ENCODE results near the gene PIAS4. TPM values are rescaled to one million over a fixed set of nuclear protein-coding genes. Genes with fewer than 3 reads are reported as not detected.
"Not testable (repeated sequence)": the region's sequence is repeated elsewhere in the genome, so short reads cannot be mapped to it uniquely, and the experiment has no call there.

PIAS4 gene
- total RNA-seq, 1 donor: 23.8 TPM

DNA sequence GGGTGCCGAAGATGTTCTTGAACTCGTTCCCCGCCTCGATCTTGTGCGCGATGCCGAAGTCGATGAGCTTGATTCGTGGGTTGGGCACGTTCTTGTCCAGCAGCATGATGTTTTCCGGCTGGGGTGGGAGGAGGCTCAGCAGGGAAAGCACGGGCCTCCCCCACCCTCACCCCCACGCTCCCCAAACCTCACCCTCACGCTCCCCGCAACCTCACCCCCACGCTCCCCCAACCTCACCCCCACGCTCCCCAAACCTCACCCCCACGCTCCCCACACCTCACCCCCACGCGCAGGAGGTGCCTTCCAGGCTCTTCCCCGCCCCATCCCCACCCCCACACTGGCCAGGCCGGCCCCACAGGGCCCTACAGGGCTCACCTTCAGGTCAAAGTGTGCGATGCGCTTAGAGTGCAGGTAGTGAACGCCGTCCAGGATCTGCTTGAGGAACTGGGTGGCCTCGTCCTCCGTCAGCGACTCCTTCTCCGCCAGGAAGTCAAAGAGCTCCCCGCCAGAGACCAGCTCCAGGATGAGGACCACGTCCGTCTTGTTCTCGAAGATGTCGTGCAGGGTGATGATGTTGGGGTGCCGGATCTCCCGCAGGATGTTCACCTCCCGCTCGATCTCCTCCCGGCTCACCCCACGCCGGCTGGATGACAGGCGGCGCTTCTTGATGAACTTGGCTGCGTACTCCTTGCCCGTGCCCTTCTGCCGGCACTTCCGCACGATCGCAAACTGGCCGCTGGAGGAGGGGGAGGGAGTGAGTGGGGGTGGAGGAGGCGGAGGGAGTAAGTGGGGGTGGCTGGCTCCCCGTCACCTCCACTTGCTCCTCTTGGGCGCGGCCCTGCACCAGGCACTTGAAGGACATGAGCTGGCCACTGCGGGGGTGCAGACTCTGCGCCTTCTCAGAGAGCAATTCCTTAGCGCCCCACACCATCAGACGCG is 43.0 kb upstream of the PIAS4 start:
- TF ChIP-seq, protein P1, sequence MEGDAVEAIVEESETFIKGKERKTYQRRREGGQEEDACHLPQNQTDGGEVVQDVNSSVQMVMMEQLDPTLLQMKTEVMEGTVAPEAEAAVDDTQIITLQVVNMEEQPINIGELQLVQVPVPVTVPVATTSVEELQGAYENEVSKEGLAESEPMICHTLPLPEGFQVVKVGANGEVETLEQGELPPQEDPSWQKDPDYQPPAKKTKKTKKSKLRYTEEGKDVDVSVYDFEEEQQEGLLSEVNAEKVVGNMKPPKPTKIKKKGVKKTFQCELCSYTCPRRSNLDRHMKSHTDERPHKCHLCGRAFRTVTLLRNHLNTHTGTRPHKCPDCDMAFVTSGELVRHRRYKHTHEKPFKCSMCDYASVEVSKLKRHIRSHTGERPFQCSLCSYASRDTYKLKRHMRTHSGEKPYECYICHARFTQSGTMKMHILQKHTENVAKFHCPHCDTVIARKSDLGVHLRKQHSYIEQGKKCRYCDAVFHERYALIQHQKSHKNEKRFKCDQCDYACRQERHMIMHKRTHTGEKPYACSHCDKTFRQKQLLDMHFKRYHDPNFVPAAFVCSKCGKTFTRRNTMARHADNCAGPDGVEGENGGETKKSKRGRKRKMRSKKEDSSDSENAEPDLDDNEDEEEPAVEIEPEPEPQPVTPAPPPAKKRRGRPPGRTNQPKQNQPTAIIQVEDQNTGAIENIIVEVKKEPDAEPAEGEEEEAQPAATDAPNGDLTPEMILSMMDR (IDR thresholded peaks at IDR 0.05; ENCODE audit: insufficient read depth, low read length): no peak
- DNase-seq (ENCODE audit: low read depth): no peak
- no peak overlapping the region for H3K4me3 ChIP-seq (ENCODE audit: low read depth, low read length)

DNA sequence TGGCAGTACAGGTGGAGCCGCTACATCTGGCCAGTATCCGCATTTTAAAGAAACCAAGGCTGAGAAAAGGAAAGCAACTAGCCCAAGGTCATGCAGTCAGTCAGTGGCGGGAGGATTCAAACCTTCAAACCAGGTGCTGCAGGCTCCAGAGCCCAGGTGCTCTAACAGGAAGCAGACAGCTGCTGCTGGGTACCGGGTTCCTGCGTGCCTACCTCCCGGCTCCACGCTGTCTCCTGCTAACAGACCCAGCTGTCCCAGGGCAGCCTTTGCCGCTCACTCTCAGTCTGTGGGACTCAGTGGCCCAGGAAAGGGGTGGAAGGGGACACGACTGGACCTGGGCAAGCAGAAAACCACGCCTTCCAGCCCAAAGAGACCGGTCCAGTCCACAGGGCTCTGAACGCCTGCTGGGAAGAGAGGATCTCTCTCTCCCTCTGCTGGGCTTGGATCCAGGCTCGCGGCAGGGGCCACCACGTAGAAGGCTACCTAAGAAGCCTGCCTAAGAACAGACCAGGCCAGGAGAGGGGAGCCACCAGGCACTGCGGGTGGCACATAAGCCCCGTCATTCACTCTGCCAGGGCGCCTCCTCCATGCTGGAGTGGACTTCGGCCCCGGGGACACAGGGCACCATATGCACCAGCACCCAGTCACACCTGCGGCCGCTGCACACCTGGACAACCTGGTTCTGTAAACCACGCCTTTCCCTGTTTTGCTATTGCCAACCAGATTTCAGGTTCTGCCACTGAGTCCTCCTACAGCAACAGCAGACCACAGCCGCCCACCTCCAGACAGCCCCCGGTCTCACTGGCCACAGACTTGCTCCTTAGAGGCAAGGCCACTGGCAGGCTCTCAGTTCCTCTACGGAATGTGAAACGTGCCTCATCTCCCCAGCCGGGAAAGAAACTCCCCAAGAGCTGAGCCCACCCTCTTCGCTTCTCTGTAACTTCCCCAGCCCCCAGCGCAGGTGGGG is 41.2 kb upstream of the PIAS4 start:
- DNase-seq (ENCODE audit: low read depth): no peak
- no peak overlapping the region for H3K4me3 ChIP-seq (ENCODE audit: low read depth, low read length)
- TF ChIP-seq, protein P1 (IDR thresholded peaks at IDR 0.05; ENCODE audit: insufficient read depth, low read length): no peak

DNA sequence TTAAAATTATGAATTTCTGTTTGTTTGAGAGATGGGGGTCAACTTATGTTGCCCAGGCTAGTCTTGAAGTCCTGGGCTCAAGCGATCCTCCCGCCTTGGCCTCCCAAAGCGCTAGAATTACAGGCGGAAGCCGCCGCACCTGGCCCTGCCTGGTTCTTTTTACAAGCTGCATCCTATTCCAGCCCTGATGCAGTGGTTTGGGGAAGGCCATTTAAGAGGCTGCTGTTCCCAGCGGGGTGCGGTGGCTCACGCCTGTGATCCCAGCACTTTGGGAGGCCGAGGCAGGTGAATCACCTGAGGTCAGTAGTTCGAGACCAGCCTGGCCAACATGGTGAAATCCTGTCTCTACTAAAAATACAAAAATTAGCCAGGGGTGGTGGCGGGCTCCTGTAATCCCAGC is 39.6 kb upstream of the PIAS4 start:
- not testable (repeated sequence) for H3K4me3 ChIP-seq (ENCODE audit: low read depth, low read length); DNase-seq (ENCODE audit: low read depth)

DNA sequence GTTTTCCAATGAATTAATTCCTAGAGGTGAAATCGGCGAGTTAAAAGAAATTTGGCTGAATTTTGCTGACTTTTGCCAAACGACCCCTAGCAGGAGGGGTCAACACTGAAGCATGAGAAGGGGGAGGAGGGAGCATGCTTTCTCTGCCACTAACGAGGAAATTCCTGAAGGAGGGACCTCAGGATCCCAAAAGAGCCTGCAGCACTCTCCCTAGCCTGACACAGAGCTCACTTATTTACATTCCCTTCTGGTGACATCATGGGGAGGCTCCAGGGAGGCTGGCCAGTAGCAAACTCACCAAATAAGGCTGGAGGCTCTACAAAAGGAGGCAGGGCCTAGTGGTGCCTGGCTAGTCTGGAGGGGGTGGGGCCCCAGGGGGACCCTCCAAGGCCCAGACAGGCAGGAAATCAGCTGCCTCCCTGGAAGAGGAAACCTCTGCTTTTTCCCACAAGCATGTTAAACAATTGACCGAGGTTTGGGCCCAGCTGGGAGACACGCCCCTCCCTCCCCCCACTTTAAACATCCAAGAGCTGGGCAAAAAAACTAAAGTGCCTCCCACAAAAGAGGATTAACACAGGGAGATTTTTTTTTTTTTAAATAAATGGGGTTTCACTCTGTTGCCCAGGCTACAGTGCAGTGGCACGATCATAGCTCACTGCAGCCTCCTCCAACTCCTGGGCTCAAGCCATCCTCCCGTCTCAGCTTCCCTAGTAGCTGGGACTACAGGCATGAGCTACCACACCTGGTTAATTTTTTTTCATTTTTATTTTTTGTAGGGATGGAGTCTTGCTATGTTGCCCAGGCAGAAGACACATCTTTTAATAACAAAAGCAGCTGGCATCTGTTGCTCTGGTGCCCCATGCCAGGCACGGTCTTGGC is 38.7 kb upstream of the PIAS4 start:
- peak overlapping the region; percentile 97 for H3K4me3 ChIP-seq (ENCODE audit: low read depth, low read length)
- TF ChIP-seq, protein P1 (IDR thresholded peaks at IDR 0.05; ENCODE audit: insufficient read depth, low read length): no peak
- peak; percentile 99 for DNase-seq (ENCODE audit: low read depth)

DNA sequence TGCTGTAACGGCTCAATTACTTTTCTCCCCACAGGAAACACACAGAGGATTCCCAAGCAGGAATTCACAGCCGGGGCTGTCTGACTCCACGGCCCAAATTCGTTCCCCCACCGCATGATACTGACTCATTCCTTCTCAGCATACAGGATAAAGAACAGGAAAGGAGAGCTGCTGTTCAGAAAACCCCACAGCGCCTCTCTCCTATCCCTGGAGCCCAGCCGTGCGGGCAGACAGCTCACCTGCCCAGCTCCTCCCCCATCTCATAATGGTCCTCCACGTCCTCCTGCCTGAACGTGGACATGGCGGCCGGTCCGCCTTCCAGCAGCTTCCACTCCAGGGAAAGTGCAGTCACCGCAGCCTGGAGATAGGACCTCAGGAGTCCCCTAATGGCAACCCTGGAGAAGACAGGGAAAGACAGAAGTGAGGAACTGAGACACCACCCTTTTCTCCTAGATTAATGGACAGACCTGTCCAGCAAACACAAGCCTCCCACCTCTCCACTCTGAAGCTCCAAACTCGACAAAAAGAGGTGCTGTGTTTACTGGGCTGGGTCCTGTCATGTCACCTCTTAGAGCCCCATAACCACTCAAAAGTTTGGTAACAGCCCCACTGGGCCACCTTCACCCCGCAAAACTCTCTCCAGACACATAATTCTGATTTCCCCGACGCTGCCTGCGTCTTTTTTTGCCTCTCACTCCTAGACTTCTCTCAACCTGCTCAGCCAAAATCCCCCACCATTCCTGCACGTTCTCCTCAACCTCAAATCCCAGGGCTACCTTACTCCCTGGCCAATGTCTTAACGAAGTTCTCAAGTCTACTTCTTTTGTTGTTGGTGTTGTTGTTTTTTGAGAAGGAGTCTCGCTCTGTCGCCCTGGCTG is 37.9 kb upstream of the PIAS4 start:
- H3K4me3 ChIP-seq (ENCODE audit: low read depth, low read length): peak overlapping the region; percentile 97
- TF ChIP-seq, protein P1 (IDR thresholded peaks at IDR 0.05; ENCODE audit: insufficient read depth, low read length): peak; percentile 31
- peak; percentile 78 for DNase-seq (ENCODE audit: low read depth)

DNA sequence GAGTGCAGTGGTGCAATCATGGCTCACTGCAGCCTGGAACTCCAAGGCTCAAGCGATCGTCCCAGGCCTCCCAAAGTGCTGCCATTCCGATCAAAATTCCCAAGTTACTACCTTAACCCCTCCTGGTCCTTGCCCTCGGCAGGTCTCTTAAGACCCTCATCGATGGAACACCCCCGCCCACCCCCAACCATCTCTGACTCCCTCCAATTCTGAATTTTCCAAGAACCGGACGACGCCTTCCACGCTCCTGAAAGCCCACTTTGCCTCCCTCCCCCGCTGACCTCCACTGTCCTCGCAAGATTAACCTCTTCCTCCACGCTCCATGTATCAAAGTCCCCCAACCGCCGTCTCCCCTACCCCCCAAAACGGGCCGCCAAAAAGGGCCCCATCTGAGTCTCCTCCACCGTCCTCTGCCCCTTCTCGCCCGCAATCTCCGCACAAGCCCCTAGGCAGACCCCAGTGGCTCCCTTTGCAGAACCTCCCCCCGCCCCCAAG is 37.2 kb upstream of the PIAS4 start:
- TF ChIP-seq, protein P1 (IDR thresholded peaks at IDR 0.05; ENCODE audit: insufficient read depth, low read length): no peak
- peak overlapping the region; percentile 97 for H3K4me3 ChIP-seq (ENCODE audit: low read depth, low read length)
- DNase-seq (ENCODE audit: low read depth): no peak
